Measurements from ENCODE around the gene KCNK4.

The KCNK4 gene

GRCh38 chr11:64324692-64325469, 33.8 kb downstream of the KCNK4 start:
- DNase-seq (ENCODE audit: low spot score): no peak

GRCh38 chr11:64327375-64327774, 36.3 kb downstream of the KCNK4 start:
- DNase-seq (ENCODE audit: low spot score): no peak

GRCh38 chr11:64327993-64328392, 36.9 kb downstream of the KCNK4 start:
- DNase-seq (ENCODE audit: low spot score): no peak

DNA sequence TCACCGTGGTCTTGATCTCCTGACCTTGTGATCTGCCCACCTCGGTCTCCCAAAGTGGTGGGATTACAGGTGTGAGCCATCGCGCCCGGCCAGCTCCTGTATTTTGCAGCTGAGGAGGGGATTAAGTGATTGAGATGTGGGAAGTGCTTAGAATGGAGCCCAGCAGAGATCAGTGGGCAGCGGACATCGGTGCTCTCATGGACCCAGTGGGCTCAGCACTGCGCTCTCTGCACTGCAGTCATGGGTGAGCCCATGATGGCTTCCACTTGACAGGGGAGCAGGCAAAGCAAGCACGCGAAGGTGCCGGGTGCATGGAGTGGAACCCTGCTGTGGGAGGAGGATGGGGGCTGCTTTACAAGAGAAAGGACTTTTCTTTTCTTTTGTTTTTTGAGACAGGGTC, 39.8 kb downstream of the KCNK4 start:
- no peak for DNase-seq (ENCODE audit: low spot score)

GRCh38 chr11:64331569-64332371, 40.7 kb downstream of the KCNK4 start:
- DNase-seq (ENCODE audit: low spot score): peak; percentile 78

GRCh38 chr11:64333556-64333955, 42.5 kb downstream of the KCNK4 start:
- DNase-seq (ENCODE audit: low spot score): no peak

- DNase-seq (ENCODE audit: low spot score): peak; percentile 83
These were observed 43.9 kb downstream of the KCNK4 start for GRCh38 chr11:64334764-64335735.

DNA sequence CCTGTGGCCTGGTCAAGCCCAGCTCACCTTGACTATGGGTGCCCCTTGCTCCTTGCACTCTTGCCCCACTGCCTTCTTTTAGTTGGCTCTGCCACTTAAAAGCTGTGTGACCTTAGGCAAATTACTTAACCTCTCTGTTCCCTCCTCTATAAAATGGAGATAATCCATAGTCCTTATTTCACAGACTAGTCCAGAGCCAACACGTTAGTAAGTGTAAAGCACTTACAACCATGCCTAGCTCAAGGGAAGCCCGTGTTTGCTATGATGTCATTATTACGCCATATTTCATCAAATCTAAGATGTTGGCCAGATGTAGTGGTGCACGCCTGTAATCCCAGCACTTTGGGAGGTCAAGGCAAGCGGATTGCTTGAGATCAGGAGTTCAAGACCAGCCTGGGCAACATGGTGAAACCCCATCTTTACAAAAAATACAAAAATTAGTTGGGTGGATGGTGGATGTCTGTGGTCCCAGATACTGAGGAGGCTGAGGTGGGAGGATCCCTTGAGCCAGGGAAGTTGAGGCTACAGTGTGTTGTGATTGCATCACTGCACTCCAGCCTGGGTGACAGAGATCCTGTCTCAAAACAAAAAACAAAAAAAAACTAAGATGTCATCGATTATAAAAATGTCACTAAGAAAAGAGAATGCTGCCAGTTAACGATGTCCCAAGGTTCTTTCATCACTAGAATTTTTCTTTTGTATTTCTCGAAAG, 46.6 kb downstream of the KCNK4 start:
- no peak for DNase-seq (ENCODE audit: low spot score)

GRCh38 chr11:64338716-64339115, 47.6 kb downstream of the KCNK4 start:
- no peak for DNase-seq (ENCODE audit: low spot score)

GRCh38 chr11:64339286-64339685, 48.2 kb downstream of the KCNK4 start:
- no peak for DNase-seq (ENCODE audit: low spot score)

DNA sequence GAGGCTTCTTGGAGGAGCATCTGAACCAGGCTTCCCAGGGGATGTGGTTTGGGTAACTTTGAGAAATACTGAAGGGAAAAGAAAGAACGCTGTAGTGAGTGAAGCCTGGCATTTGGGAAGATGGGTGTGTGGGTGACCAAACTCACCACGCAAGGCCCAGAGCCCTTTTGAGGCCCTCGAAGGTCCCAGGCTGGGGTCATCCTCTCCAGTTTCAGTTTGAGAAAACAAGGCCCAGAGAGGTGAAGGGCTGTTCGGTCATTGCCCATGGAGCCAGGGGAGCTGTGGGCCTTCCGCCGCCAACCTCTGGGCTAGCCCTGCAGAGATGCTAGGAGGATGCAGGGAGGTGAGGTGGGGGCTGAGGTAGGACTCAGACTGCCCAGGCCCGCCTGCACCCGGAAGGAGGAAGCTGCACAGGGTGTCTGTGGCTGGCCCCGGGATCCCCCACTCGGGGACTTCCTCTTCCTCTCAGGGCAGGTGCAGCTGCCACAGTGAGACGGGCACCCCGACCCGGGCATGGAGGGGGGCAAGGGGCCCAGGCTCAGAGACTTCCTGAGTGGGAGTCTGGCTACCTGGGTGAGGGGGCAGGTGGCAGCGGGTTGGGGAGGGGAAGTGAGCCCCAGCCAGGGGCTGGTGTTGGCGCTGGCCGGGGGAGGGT, 48.8 kb downstream of the KCNK4 start, which contains the start of gene CCDC88B:
TSS of gene CCDC88B (plus strand) at position 451 of the 655 bp plus-strand sequence. CDS start at position 514, 63 bp downstream.
- DNase-seq (ENCODE audit: low spot score): no peak

DNA sequence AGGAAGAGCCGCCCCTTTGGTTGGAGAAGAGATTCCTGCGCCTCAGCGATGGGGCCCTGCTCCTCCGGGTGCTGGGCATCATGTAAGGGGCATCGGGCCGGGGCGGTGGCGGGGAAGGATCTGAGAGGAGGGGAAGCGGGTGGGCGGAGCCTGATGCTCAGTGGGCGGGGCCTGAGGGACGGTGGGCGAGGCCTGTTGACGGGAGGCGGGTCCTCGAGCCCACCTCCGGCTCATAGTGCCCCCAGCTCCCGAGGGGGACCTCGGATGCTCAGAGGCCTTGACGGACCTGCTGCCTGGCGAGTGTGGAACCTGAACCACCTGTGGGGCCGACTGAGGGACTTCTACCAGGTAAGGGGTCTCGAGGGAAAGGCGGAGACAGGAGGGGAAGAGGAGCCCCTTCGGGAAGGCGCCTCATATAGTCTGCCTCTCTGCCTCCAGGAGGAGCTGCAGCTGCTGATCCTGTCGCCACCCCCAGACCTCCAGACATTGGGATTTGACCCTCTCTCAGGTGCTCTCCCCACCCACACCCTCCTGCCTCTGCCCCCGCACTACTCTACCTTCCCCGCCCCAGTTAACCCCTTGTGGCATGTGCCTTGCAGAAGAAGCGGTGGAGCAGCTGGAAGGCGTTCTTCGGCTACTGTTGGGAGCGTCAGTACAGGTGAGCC, 49.7 kb downstream of the KCNK4 start:
- DNase-seq (ENCODE audit: low spot score): no peak

DNA sequence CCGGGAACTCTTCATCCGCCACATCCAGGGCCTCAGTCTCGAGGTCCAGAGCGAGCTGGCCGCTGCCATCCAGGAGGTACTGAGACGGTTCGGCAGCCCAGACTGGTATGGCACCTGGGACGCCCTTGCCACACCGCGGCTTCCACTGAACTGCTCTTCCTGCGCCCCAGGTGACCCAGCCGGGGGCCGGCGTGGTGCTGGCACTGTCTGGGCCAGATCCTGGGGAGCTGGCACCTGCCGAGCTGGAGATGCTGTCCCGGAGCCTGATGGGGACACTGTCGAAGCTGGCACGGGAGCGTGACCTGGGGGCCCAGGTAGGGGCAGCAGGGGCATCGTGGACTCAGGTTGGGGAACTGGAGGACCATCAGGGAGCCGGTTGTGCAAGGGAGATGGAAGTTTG, 50.3 kb downstream of the KCNK4 start:
- no peak for DNase-seq (ENCODE audit: low spot score)

GRCh38 chr11:64341851-64342791, 51.0 kb downstream of the KCNK4 start:
- DNase-seq (ENCODE audit: low spot score): peak; percentile 73

GRCh38 chr11:64342869-64343745, 52.0 kb downstream of the KCNK4 start:
- no peak for DNase-seq (ENCODE audit: low spot score)

DNA sequence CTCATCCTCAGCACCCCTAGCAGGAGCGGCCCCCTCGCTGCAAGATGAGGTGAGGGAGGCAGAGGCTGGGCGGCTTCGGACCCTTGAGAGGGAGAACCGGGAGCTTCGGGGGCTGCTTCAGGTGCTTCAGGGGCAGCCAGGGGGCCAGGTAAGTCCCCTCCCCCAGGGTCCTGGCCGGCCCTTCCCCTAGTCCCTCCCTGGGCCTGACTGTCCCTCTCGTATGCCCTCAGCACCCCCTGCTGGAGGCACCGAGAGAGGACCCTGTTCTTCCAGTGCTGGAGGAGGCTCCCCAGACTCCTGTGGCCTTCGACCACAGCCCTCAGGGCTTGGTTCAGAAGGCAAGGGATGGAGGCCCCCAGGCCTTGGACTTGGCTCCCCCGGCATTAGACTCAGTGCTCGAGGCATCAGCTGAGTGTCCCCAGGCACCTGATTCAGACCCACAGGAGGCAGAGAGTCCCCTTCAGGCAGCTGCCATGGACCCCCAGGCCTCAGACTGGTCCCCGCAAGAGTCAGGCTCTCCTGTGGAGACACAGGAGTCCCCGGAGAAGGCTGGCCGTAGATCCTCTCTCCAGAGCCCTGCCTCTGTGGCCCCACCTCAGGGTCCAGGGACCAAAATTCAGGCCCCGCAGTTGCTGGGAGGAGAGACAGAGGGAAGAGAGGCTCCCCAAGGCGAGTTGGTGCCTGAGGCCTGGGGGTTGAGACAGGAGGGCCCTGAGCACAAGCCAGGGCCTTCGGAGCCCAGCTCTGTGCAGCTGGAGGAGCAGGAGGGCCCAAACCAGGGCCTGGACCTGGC, 52.9 kb downstream of the KCNK4 start:
- no peak for DNase-seq (ENCODE audit: low spot score)

GRCh38 chr11:64344787-64345186, 53.7 kb downstream of the KCNK4 start:
- no peak for DNase-seq (ENCODE audit: low spot score)
